AG04450 (cell line): Measurements from ENCODE around the gene MMD. TPM values are rescaled to one million over a fixed set of nuclear protein-coding genes. Genes with fewer than 3 reads are reported as not detected.

Experiments used
- CTCF ChIA-PET: fragments of 300-600, 350-600 bp; formaldehyde crosslinking; extraction: SDS; loops from one replicate; lab custom pipeline; 2022; ENCODE audit warnings: antibody characterized with exemption, inconsistent platforms; lab: Charles Lee
- POLR2A ChIA-PET: fragments of 350-600 bp; formaldehyde crosslinking; extraction: SDS; loops from one replicate; lab custom pipeline; 2021; ENCODE audit warnings: antibody characterized with exemption, inconsistent platforms; lab: Yijun Ruan, JAX
- DNase-seq: peaks from one replicate; pipeline ENCODE4 v3.0.0-alpha.2; 2011; ENCODE audit warnings: low read depth, low spot score
- H3K27ac ChIP-seq: one replicate; pipeline ENCODE4 v1.5.1; 2012; ENCODE audit warnings: low read depth, low read length, control low read depth
- H3K27me3 ChIP-seq: one replicate; pipeline ENCODE4 v1.6.0; 2012; ENCODE audit warnings: low read length; ENCODE audit not compliant: control insufficient read depth, insufficient read depth
- H3K4me3 ChIP-seq: 2 replicates; pipeline ENCODE4 v1.5.1; 2011; ENCODE audit warnings: mild to moderate bottlenecking, low read depth, low read length, control low read depth
- H3K9me3 ChIP-seq: 2 replicates; pipeline ENCODE4 v1.5.1; 2012; ENCODE audit warnings: low read length; ENCODE audit not compliant: control insufficient read depth, insufficient read depth
- polyA plus RNA-seq: library from polyadenylated mRNA; depleted of rRNA; stranded (reverse); fragments of >200 nt; gene quantifications from 2 replicates; pipeline ENCODE4 v1.2.3, GENCODE V29; 2011
- TF ChIP-seq, protein P1 (sequence below): IDR thresholded peaks from 2 replicates; pipeline ENCODE4 v1.5.1; 2011; ENCODE audit warnings: low read depth, low read length, control low read depth, inconsistent platforms

Gene MMD
- polyA plus RNA-seq, 1 experiment, result 41.6 TPM

DNA sequence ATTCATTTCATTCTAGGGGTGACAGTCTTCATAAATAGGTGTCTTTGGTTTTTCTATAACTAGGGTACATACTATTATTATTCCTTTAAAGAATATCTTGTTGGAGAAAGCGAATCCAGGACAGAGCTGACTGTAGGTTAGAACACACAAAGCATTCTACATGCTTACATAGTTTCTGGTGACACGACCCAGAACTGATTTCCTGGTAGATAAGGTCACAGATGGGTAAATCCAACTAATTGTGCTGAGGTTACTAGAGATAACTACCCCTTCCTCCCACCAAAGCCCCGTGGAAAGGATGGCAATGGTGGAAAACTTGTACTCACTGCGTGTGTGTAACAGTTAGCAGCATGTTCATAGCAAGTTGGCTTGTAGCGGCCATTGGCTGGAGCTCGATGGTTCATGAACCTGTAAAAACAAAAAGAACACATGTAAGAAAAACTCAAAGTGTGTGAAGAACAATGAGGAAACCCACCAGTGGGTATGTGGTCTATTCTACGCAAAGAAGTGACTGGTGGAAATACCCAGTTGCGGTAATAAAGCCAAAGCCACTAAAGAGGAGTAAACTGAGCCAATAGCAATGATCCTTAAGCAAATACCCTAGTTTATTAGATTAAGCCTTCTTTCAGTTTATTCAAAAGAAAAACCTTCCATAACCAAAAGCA, 7.7 kb downstream of the MMD start:
- ChIA-PET POLR2A (no interaction called here), CTCF (interaction anchor here (0.6 to 1.5 kb wide), 4 partner anchors 14 to 188 kb away, joined by 3 to 7 read pairs (median 5); no protein-coding TSS in a partner anchor)
- Histone ChIP-seq H3K9me3 (no peaks in the 10 kb centered on the region), H3K27me3 (no peaks in the 10 kb centered on the region), H3K27ac (no peak overlapping the region), H3K4me3 (no peak overlapping the region)
- TF ChIP-seq, protein P1, sequence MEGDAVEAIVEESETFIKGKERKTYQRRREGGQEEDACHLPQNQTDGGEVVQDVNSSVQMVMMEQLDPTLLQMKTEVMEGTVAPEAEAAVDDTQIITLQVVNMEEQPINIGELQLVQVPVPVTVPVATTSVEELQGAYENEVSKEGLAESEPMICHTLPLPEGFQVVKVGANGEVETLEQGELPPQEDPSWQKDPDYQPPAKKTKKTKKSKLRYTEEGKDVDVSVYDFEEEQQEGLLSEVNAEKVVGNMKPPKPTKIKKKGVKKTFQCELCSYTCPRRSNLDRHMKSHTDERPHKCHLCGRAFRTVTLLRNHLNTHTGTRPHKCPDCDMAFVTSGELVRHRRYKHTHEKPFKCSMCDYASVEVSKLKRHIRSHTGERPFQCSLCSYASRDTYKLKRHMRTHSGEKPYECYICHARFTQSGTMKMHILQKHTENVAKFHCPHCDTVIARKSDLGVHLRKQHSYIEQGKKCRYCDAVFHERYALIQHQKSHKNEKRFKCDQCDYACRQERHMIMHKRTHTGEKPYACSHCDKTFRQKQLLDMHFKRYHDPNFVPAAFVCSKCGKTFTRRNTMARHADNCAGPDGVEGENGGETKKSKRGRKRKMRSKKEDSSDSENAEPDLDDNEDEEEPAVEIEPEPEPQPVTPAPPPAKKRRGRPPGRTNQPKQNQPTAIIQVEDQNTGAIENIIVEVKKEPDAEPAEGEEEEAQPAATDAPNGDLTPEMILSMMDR, result no peak
- no peak for DNase-seq

DNA sequence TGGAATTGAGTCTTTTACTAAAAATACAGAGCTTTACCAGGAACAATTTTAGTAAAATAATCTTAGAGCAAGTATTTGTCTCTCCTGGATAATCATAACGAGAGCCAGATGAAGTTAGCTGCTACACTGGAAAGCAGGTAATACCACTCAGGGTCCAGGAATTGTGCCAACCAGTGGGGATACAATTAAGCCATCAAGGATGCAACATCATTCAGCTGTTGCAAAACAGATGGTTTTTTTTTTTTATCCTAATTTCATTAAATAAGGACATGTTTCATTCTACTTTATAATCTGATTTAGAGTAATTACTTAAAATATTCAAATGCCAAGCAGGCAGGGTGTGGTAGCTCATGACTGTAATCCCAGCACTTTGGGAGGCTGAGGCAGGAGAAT, 10.2 kb downstream of the MMD start:
- no peaks in the 10 kb centered on the region for H3K9me3 ChIP-seq
- TF ChIP-seq, protein P1, result no peak
- ChIA-PET POLR2A (no interaction called here), CTCF (interaction anchor here (1.2 kb wide), 1 partner anchor 103 kb away, joined by 7 read pairs; no protein-coding TSS in a partner anchor)
- H3K4me3 ChIP-seq, result no peak overlapping the region
- no peak for DNase-seq
- no peaks in the 10 kb centered on the region for H3K27me3 ChIP-seq
- H3K27ac ChIP-seq, result no peak overlapping the region

DNA sequence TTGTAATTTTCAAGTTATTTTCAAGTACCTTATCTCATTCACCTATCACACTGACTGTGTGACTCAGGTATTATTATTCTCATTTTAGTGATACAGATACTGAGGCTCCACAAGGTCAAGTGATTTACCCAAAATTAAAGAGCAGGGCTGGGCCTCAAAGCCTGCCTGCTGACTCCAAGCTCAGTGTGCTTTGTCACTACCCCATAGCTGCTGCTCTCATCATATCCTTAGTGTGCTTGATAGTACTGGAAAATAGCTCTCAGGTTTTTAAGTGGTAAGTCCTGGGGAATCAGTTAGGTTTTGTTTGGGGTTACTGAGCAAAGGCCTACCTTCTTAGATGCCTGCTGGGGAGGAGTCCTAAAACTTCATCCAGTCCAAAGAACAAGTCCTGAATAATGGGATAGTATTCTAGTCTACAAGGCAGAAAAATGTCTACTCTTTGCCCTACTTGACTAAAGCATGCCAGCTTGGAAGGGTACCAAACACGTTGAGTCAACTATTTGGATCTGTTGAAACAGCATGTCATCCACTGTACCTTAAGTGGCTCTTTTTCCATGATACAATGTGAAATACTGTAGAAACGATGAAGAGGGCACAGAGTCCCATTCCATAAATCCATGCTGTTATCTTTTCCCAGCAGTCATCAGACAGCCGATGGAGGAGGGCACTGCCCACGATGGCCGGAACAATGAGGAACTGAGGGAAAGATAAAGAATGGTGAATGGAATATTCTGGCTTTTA, 10.7 kb downstream of the MMD start:
- POLR2A ChIA-PET, result no interaction called here
- no peaks in the 10 kb centered on the region for H3K27me3 ChIP-seq
- TF ChIP-seq, protein P1, result no peak
- H3K27ac ChIP-seq, result no peak overlapping the region
- no peaks in the 10 kb centered on the region for H3K9me3 ChIP-seq
- CTCF ChIA-PET, result interaction anchor here (1.2 kb wide), 1 partner anchor 103 kb away, joined by 7 read pairs; no protein-coding TSS in a partner anchor
- H3K4me3 ChIP-seq, result no peak overlapping the region
- no peak for DNase-seq

DNA sequence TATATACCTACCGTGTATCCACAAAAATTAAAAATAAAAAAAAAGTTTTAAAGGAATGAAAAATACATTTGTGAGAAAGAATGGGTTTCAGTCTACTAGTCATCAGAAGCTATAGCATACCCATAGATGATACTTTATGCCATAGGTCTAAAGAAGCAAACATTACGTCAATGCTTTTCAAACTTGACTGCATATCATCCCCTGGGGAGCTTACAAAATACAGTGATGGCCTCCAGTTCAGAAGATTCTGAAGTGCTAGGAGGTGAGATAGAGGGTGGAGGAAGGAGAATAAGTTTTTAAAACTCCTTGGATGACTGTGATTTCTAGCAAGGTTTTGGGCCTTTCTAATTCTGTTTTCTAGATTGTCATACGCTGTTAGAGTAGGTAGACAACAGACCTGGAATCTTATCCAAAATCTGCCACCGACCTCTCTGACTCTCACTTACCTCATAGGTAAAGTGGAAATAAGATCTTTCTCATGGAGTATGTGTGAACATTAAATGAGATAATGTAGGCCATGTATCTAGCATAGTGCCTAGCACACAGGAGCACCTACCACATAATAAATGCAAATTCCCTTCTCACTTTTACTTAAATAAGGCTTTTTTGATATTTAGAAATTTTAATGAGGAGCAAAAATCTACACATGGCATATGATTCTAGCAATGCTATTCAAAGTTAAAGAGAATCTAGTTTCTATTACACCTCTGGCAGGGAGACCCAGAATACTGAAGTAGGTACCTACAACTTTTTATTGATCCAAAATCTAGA, 12.4 kb downstream of the MMD start:
- Histone ChIP-seq H3K27me3 (no peaks in the 10 kb centered on the region), H3K27ac (no peak overlapping the region), H3K4me3 (no peak overlapping the region), H3K9me3 (no peaks in the 10 kb centered on the region)
- TF ChIP-seq, protein P1, result no peak
- ChIA-PET POLR2A (no interaction called here), CTCF (interaction anchor here (1.0 to 2.5 kb wide), 2 partner anchors 105 to 118 kb away, joined by 3 to 10 read pairs; no protein-coding TSS in a partner anchor)
- no peak for DNase-seq
